ENCODE data around the gene TGM1. TPM values are rescaled to one million over a fixed set of nuclear protein-coding genes. Genes with fewer than 3 reads are reported as not detected.

The TGM1 gene
- total RNA-seq, 1 donor from 2014 or later: 0.74 TPM

Other genes with a start within 250 kb of the TGM1 start
- gene CARMIL3, start 211.2 kb downstream of the TGM1 start, total RNA-seq: 0.05 TPM in 1 of 2 replicates, not detected in the other
- gene CPNE6, start 191.6 kb downstream of the TGM1 start, total RNA-seq: not detected in 2 replicates
- gene PCK2, start 168.9 kb downstream of the TGM1 start, total RNA-seq: 26.7 TPM in 2 replicates
- gene DCAF11, start 148.4 kb downstream of the TGM1 start, total RNA-seq: 48.4 and 54.9 TPM in 2 replicates
- gene NRL, start 148.2 kb downstream of the TGM1 start, total RNA-seq: 0.30 and 0.69 TPM in 2 replicates
- not detected in 2 replicates for gene FITM1, start 132.5 kb downstream of the TGM1 start, total RNA-seq
- 81.2 and 85.5 TPM in 2 replicates for gene PSME1, start 127.0 kb downstream of the TGM1 start, total RNA-seq
- gene EMC9, start 121.6 kb downstream of the TGM1 start, total RNA-seq: 10.4 and 16.6 TPM in 2 replicates
- 63.5 and 65.1 TPM in 2 replicates for gene PSME2, start 116.6 kb downstream of the TGM1 start, total RNA-seq
- gene RNF31, start 115.7 kb downstream of the TGM1 start, total RNA-seq: 28.5 and 44.6 TPM in 2 replicates
- gene IRF9, start 101.9 kb downstream of the TGM1 start, total RNA-seq: 30.5 and 42.5 TPM in 2 replicates
- 1.2 and 1.7 TPM in 2 replicates for gene REC8, start 91.1 kb downstream of the TGM1 start, total RNA-seq
- gene IPO4, start 74.4 kb downstream of the TGM1 start, total RNA-seq: 36.2 and 52.9 TPM in 2 replicates
- gene TM9SF1, start 67.7 kb downstream of the TGM1 start, total RNA-seq: 90.6 and 92.9 TPM in 2 replicates
- 0.14 and 0.30 TPM in 2 replicates for gene TSSK4, start 57.5 kb downstream of the TGM1 start, total RNA-seq
- gene CHMP4A, start 49.7 kb downstream of the TGM1 start, total RNA-seq: 26.1 and 33.1 TPM in 2 replicates
- 7.9 and 20.5 TPM in 2 replicates for gene MDP1, start 47.1 kb downstream of the TGM1 start, total RNA-seq
- gene NEDD8, start 30.8 kb downstream of the TGM1 start, total RNA-seq: 158 and 162 TPM in 2 replicates
- 66.8 and 89.7 TPM in 2 replicates for gene GMPR2, start 30.2 kb downstream of the TGM1 start, total RNA-seq
- gene TINF2, start 20.6 kb downstream of the TGM1 start, total RNA-seq: 45.1 and 49.5 TPM in 2 replicates
- gene RABGGTA, start 8.4 kb upstream of the TGM1 start, total RNA-seq: 29.7 and 35.2 TPM in 2 replicates
- gene DHRS1, start 36.6 kb upstream of the TGM1 start, total RNA-seq: 14.9 and 23.2 TPM in 2 replicates
- 19.6 and 23.9 TPM in 2 replicates for gene NOP9, start 36.7 kb upstream of the TGM1 start, total RNA-seq
- 0.59 and 0.69 TPM in 2 replicates for gene CIDEB, start 44.8 kb upstream of the TGM1 start, total RNA-seq
- gene LTB4R2, start 47.0 kb upstream of the TGM1 start, total RNA-seq: 2.1 and 3.5 TPM in 2 replicates
- 0.59 and 0.78 TPM in 2 replicates for gene LTB4R, start 48.3 kb upstream of the TGM1 start, total RNA-seq
- 0.59 and 0.97 TPM in 2 replicates for gene ADCY4, start 71.9 kb upstream of the TGM1 start, total RNA-seq
- gene RIPK3, start 76.8 kb upstream of the TGM1 start, total RNA-seq: not detected in 2 replicates
- gene NFATC4, start 105.0 kb upstream of the TGM1 start, total RNA-seq: 29.7 and 36.8 TPM in 2 replicates
- 1.2 and 3.0 TPM in 2 replicates for gene NYNRIN, start 135.8 kb upstream of the TGM1 start, total RNA-seq
- gene CBLN3, start 166.5 kb upstream of the TGM1 start, total RNA-seq: 1.7 and 2.7 TPM in 2 replicates
- gene KHNYN, start 166.8 kb upstream of the TGM1 start, total RNA-seq: 47.7 and 49.6 TPM in 2 replicates
- 8.2 and 13.1 TPM in 2 replicates for gene SDR39U1, start 179.6 kb upstream of the TGM1 start, total RNA-seq
- not detected in 2 replicates for gene CMA1, start 245.1 kb upstream of the TGM1 start, total RNA-seq